ENCODE results near the gene GALNT7.

DNA sequence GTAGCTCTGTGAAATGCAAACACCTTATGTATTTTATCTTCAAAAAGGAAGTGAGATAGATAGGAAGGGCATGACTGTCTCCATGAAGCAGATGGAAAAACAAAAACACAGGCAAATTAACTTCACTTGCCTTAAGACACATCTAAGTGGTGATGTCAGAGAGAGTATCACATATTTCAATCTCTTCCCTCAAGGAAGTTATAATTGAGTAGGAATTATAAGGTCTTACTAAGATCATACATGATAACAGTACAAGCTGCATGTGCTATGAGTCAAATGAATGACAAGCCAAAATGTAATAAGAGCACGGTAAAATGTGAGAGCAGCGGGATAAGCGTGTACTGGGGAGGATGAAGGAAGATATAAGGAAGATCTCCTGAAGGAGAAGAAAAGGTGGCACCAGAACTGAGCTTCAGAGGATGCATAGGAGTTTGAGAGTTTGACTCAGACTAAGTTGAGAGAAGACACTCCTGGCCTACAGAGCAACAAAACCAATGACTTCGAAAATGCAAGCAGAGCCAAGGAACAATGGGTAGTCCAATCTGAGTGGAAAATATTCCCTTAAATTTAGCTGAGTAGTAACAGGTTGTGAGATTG, 43.3 kb upstream of the GALNT7 start:
- TF ChIP-seq GATA3 (IDR thresholded peaks at IDR 0.05; ENCODE audit: low read depth, low read length): no peak
- TF ChIP-seq GATA2 (IDR thresholded peaks at IDR 0.05; ENCODE audit: low read depth, low read length): no peak
